Measurements from ENCODE around the gene SCGB1A1.

GRCh38 chr11:62399878-62400266, 19.0 kb upstream of the SCGB1A1 start:
- no peak for TF ChIP-seq CTCF (IDR thresholded peaks at IDR 0.05)
- no peak for TF ChIP-seq POLR2A (IDR thresholded peaks at IDR 0.05)

All from uterus (tissue), 2 donors.